Gastrocnemius medialis (tissue), 4 donors: ENCODE data around the gene RNF207.

Source experiments
- CTCF ChIP-seq, 5 experiments: fragments of 450-650 bp in 3 of 5; fragments of 200-600 bp in 2 of 5; sonication (generic) in 2 of 5; IDR thresholded peaks in 4 of 5; conservative IDR thresholded peaks in 1 of 5; 1 replicate in 4 of 5; 2 replicates in 1 of 5; pipeline ENCODE4 v1.5.1; 2016 to 2019; ENCODE audit warnings: antibody characterized with exemption in 5 of 5, mild to moderate bottlenecking in 3 of 5, moderate library complexity in 3 of 5
- POLR2A ChIP-seq, 2 donors: fragments of 450-650 bp; IDR thresholded peaks; one replicate each; pipeline ENCODE4 v1.6.1; 2017; ENCODE audit warnings: antibody characterized with exemption in 2 of 2, mild to moderate bottlenecking in 2 of 2, moderate library complexity in 2 of 2

GRCh38 chr1:6176779-6177178 is 29.1 kb upstream of the RNF207 start:
- TF ChIP-seq POLR2A (IDR thresholded peaks at IDR 0.05) (no peak), CTCF (IDR thresholded peaks at IDR 0.05 in 4 of 5, conservative IDR thresholded peaks at IDR 0.05 in 1 of 5) (no peak)
